ENCODE data around the gene UTS2R.
A peak's percentile ranks its signal among the peaks of the same experiment; 100 is the strongest.

Gene UTS2R

GRCh38 chr17:82414548-82415281 is 43.1 kb downstream of the UTS2R start (continued):
- TF ChIP-seq, protein P1, sequence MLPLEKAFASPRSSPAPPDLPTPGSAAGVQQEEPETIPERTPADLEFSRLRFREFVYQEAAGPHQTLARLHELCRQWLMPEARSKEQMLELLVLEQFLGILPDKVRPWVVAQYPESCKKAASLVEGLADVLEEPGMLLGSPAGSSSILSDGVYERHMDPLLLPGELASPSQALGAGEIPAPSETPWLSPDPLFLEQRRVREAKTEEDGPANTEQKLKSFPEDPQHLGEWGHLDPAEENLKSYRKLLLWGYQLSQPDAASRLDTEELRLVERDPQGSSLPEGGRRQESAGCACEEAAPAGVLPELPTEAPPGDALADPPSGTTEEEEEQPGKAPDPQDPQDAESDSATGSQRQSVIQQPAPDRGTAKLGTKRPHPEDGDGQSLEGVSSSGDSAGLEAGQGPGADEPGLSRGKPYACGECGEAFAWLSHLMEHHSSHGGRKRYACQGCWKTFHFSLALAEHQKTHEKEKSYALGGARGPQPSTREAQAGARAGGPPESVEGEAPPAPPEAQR (tag by site-specific recombination; IDR thresholded peaks at IDR 0.05), result no peak
- TF ChIP-seq KLF8 (tag by site-specific recombination; IDR thresholded peaks at IDR 0.05), result peak; percentile 59; the same call in 1 of the 2 replicates
- TF ChIP-seq ZSCAN16 (tag by site-specific recombination; IDR thresholded peaks at IDR 0.05), result no peak
- no peak for TF ChIP-seq EGR2 (tag by site-specific recombination; IDR thresholded peaks at IDR 0.05; ENCODE audit: low read depth)
- no peak for TF ChIP-seq FEZF1 (tag by site-specific recombination; IDR thresholded peaks at IDR 0.05)
- no peak for TF ChIP-seq ZNF433 (tag by site-specific recombination; IDR thresholded peaks at IDR 0.05; ENCODE audit: low read depth)
- no peak for TF ChIP-seq WT1 (tag by site-specific recombination; IDR thresholded peaks at IDR 0.05)
- TF ChIP-seq ZIC2 (tag by site-specific recombination; IDR thresholded peaks at IDR 0.05), result no peak
- peak; percentile 93 for TF ChIP-seq ZNF2 (tag by site-specific recombination; IDR thresholded peaks at IDR 0.05)
- TF ChIP-seq, protein P2, sequence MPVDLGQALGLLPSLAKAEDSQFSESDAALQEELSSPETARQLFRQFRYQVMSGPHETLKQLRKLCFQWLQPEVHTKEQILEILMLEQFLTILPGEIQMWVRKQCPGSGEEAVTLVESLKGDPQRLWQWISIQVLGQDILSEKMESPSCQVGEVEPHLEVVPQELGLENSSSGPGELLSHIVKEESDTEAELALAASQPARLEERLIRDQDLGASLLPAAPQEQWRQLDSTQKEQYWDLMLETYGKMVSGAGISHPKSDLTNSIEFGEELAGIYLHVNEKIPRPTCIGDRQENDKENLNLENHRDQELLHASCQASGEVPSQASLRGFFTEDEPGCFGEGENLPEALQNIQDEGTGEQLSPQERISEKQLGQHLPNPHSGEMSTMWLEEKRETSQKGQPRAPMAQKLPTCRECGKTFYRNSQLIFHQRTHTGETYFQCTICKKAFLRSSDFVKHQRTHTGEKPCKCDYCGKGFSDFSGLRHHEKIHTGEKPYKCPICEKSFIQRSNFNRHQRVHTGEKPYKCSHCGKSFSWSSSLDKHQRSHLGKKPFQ (tag by site-specific recombination; IDR thresholded peaks at IDR 0.05), result no peak
- TF ChIP-seq ZNF514 (tag by site-specific recombination; IDR thresholded peaks at IDR 0.05), result no peak
- no peak for TF ChIP-seq ZNF596 (tag by site-specific recombination; IDR thresholded peaks at IDR 0.05)
- no peak for TF ChIP-seq ZNF211 (tag by site-specific recombination; IDR thresholded peaks at IDR 0.05; ENCODE audit: low read depth)
- 0 out of 2 replicates have a peak, but pooled peaks have one; percentile 61 for TF ChIP-seq ZNF324 (tag by site-specific recombination; IDR thresholded peaks at IDR 0.05)
- TF ChIP-seq ZNF610 (tag by site-specific recombination; IDR thresholded peaks at IDR 0.05; ENCODE audit: borderline replicate concordance), result 0 out of 2 replicates have a peak, but pooled peaks have one; percentile 35
- TF ChIP-seq ZBTB26 (tag by site-specific recombination; optimal IDR thresholded peaks at IDR 0.05), result peak; percentile 36
- TF ChIP-seq KLF9 (tag by site-specific recombination; IDR thresholded peaks at IDR 0.05; ENCODE audit: low read depth), result no peak
- TF ChIP-seq, protein P3, sequence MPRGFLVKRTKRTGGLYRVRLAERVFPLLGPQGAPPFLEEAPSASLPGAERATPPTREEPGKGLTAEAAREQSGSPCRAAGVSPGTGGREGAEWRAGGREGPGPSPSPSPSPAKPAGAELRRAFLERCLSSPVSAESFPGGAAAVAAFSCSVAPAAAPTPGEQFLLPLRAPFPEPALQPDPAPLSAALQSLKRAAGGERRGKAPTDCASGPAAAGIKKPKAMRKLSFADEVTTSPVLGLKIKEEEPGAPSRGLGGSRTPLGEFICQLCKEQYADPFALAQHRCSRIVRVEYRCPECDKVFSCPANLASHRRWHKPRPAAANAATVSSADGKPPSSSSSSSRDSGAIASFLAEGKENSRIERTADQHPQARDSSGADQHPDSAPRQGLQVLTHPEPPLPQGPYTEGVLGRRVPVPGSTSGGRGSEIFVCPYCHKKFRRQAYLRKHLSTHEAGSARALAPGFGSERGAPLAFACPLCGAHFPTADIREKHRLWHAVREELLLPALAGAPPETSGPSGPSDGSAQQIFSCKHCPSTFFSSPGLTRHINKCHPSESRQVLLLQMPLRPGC (tag by site-specific recombination; IDR thresholded peaks at IDR 0.05), result no peak
- no peak for TF ChIP-seq ZBTB48 (tag by site-specific recombination; IDR thresholded peaks at IDR 0.05)
- TF ChIP-seq, protein P4, sequence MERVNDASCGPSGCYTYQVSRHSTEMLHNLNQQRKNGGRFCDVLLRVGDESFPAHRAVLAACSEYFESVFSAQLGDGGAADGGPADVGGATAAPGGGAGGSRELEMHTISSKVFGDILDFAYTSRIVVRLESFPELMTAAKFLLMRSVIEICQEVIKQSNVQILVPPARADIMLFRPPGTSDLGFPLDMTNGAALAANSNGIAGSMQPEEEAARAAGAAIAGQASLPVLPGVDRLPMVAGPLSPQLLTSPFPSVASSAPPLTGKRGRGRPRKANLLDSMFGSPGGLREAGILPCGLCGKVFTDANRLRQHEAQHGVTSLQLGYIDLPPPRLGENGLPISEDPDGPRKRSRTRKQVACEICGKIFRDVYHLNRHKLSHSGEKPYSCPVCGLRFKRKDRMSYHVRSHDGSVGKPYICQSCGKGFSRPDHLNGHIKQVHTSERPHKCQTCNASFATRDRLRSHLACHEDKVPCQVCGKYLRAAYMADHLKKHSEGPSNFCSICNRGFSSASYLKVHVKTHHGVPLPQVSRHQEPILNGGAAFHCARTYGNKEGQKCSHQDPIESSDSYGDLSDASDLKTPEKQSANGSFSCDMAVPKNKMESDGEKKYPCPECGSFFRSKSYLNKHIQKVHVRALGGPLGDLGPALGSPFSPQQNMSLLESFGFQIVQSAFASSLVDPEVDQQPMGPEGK (tag by site-specific recombination; IDR thresholded peaks at IDR 0.05), result peak; percentile 27; the same call in 1 of the 2 replicates
- TF ChIP-seq, protein P5, sequence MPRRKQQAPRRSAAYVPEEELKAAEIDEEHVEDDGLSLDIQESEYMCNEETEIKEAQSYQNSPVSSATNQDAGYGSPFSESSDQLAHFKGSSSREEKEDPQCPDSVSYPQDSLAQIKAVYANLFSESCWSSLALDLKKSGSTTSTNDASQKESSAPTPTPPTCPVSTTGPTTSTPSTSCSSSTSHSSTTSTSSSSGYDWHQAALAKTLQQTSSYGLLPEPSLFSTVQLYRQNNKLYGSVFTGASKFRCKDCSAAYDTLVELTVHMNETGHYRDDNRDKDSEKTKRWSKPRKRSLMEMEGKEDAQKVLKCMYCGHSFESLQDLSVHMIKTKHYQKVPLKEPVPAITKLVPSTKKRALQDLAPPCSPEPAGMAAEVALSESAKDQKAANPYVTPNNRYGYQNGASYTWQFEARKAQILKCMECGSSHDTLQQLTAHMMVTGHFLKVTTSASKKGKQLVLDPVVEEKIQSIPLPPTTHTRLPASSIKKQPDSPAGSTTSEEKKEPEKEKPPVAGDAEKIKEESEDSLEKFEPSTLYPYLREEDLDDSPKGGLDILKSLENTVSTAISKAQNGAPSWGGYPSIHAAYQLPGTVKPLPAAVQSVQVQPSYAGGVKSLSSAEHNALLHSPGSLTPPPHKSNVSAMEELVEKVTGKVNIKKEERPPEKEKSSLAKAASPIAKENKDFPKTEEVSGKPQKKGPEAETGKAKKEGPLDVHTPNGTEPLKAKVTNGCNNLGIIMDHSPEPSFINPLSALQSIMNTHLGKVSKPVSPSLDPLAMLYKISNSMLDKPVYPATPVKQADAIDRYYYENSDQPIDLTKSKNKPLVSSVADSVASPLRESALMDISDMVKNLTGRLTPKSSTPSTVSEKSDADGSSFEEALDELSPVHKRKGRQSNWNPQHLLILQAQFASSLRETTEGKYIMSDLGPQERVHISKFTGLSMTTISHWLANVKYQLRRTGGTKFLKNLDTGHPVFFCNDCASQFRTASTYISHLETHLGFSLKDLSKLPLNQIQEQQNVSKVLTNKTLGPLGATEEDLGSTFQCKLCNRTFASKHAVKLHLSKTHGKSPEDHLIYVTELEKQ (tag by site-specific recombination; IDR thresholded peaks at IDR 0.05; ENCODE audit: borderline replicate concordance), result no peak
- TF ChIP-seq ZNF473 (tag by site-specific recombination; IDR thresholded peaks at IDR 0.05), result no peak
- TF ChIP-seq ZNF114 (tag by site-specific recombination; IDR thresholded peaks at IDR 0.05), result no peak
- TF ChIP-seq, protein P6, sequence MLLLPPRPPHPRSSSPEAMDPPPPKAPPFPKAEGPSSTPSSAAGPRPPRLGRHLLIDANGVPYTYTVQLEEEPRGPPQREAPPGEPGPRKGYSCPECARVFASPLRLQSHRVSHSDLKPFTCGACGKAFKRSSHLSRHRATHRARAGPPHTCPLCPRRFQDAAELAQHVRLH (tag by site-specific recombination; IDR thresholded peaks at IDR 0.05), result no peak
- no peak for TF ChIP-seq ZNF560 (tag by site-specific recombination; IDR thresholded peaks at IDR 0.05; ENCODE audit: borderline replicate concordance)
